ENCODE results near the gene EXOC4.

DNA sequence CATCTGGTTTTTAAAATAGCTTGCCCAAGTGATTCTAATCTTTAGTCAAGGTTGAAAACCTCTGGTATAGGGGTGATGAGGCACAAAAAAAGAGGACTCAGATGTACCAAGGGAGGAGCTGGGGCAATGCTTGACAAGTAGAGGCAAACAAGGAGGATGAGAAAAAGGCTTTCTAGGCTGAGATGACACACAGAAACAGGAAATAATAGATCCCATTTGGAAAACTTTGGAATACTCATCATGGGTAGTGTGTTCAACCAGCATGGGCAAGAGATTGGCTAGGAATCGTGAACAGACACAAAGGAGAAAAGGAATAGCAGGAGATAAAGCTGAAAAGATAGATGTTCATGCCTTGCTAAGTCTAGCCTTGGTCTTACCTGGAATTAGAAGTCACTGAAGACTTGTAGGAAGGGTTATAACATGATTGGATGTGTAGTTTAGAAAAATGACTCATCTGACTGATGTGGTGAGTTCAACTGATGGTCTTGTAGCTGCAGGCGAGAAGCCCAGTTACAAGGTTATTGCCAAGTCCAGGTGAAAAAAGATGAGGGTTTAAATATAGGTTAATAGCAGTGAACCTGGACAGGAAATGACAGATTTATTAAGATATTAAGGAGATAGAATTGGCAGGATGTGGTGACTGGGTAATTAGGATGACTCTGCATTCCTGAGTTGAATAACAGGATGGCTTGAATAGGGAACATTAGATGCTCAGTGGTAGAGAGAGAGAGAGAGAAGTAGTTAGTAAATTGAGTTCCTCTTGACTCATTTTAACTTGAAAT is 660.2 kb downstream of the EXOC4 start:
- TF ChIP-seq CTCF (IDR thresholded peaks at IDR 0.05) (no peak), POLR2A (IDR thresholded peaks at IDR 0.05) (no peak)
